ENCODE results near the gene BCL6. TPM values are rescaled to one million over a fixed set of nuclear protein-coding genes. Genes with fewer than 3 reads are reported as not detected.

Gene BCL6
- total RNA-seq, 1 donor = 19.7 TPM

GRCh38 chr3:187721055-187721454 is 24.2 kb downstream of the BCL6 start:
- no peak for DNase-seq (ENCODE audit: low read depth in 2 of 3, low spot score in 2 of 3)

GRCh38 chr3:187720337-187720670 is 25.0 kb downstream of the BCL6 start:
- DNase-seq (ENCODE audit: low read depth in 2 of 3, low spot score in 2 of 3) = no peak

- DNase-seq (ENCODE audit: low read depth in 2 of 3, low spot score in 2 of 3) = no peak
Observed at GRCh38 chr3:187719628-187720336, 25.5 kb downstream of the BCL6 start.

GRCh38 chr3:187718802-187719201 is 26.5 kb downstream of the BCL6 start:
- no peak for DNase-seq (ENCODE audit: low read depth in 2 of 3, low spot score in 2 of 3)

- no peak for DNase-seq (ENCODE audit: low read depth in 2 of 3, low spot score in 2 of 3)
Observed at GRCh38 chr3:187717572-187717971, 27.7 kb downstream of the BCL6 start.

- DNase-seq (ENCODE audit: low read depth in 2 of 3, low spot score in 2 of 3) = peak; percentile 49 to 86 (median 66)
Observed at GRCh38 chr3:187714404-187714979, 30.8 kb downstream of the BCL6 start.

GRCh38 chr3:187713504-187713903 is 31.8 kb downstream of the BCL6 start:
- DNase-seq (ENCODE audit: low read depth in 2 of 3, low spot score in 2 of 3) = peak in 2 of 3 donors; percentile 15 to 39

- DNase-seq (ENCODE audit: low read depth in 2 of 3, low spot score in 2 of 3) = no peak
Observed at GRCh38 chr3:187709155-187709554, 36.1 kb downstream of the BCL6 start.

GRCh38 chr3:187708696-187709095 is 36.6 kb downstream of the BCL6 start:
- DNase-seq (ENCODE audit: low read depth in 2 of 3, low spot score in 2 of 3) = no peak

GRCh38 chr3:187706971-187707370 is 38.3 kb downstream of the BCL6 start:
- peak in 1 of 3 donors; percentile 54 for DNase-seq (ENCODE audit: low read depth in 2 of 3, low spot score in 2 of 3)

- DNase-seq (ENCODE audit: low read depth in 2 of 3, low spot score in 2 of 3) = no peak
Observed at GRCh38 chr3:187705164-187705563, 40.1 kb downstream of the BCL6 start.

GRCh38 chr3:187702507-187703033 is 42.7 kb downstream of the BCL6 start, which contains the start of gene RTP2:
Gene RTP2 (minus strand): TSS chr3:187702557. CDS start chr3:187702128, 429 bp downstream.
- DNase-seq (ENCODE audit: low read depth in 2 of 3, low spot score in 2 of 3) = no peak

- DNase-seq (ENCODE audit: low read depth in 2 of 3, low spot score in 2 of 3) = no peak
Observed at GRCh38 chr3:187700249-187700648, 45.0 kb downstream of the BCL6 start.

GRCh38 chr3:187698499-187699399 is 46.5 kb downstream of the BCL6 start:
- DNase-seq (ENCODE audit: low read depth in 2 of 3, low spot score in 2 of 3) = no peak

GRCh38 chr3:187696021-187696420 is 49.2 kb downstream of the BCL6 start:
- no peak for DNase-seq (ENCODE audit: low read depth in 2 of 3, low spot score in 2 of 3)

- no peak for DNase-seq (ENCODE audit: low read depth in 2 of 3, low spot score in 2 of 3)
Observed at GRCh38 chr3:187695449-187695848, 49.8 kb downstream of the BCL6 start.

GRCh38 chr3:187694801-187695200 is 50.5 kb downstream of the BCL6 start:
- DNase-seq (ENCODE audit: low read depth in 2 of 3, low spot score in 2 of 3) = no peak

GRCh38 chr3:187693431-187693830 is 51.8 kb downstream of the BCL6 start:
- no peak for DNase-seq (ENCODE audit: low read depth in 2 of 3, low spot score in 2 of 3)

GRCh38 chr3:187689984-187690383 is 55.3 kb downstream of the BCL6 start:
- no peak for DNase-seq (ENCODE audit: low read depth in 2 of 3, low spot score in 2 of 3)

GRCh38 chr3:187686621-187687273 is 58.5 kb downstream of the BCL6 start:
- DNase-seq (ENCODE audit: low read depth in 2 of 3, low spot score in 2 of 3) = no peak

- no peak for DNase-seq (ENCODE audit: low read depth in 2 of 3, low spot score in 2 of 3)
Observed at GRCh38 chr3:187685948-187686347, 59.3 kb downstream of the BCL6 start.

Data from hematopoietic multipotent progenitor cell (in vitro differentiated cells).